Spleen (tissue), 7 donors: ENCODE data around the gene SERAC1.

Experiments
- POLR2AphosphoS5 ChIP-seq, 3 donors: sonication (generic); formaldehyde crosslinking; IDR thresholded peaks; one replicate each; pipeline ENCODE4 v1.5.1; 2017; ENCODE audit warnings: antibody characterized with exemption in 3 of 3
- TF ChIP-seq, protein P1 (sequence below), 11 experiments: fragments of 200-600 bp in 7 of 11; fragments of 450-650 bp in 4 of 11; sonication (generic) in 4 of 11; IDR thresholded peaks in 8 of 11; conservative IDR thresholded peaks in 3 of 11; 1 replicate in 7 of 11; 2 replicates in 4 of 11; pipeline versions ENCODE4 v1.4.0 to v1.8.0; 2016 to 2021; ENCODE audit warnings: antibody characterized with exemption in 11 of 11, inconsistent platforms in 4 of 11, mild to moderate bottlenecking in 1 of 11
- donor health status: DM: no; HTN: no; CAD: no; lungs with moderate emphysema.
- donor health status: DM: no; HTN: no; CAD: no.
- donor health status: DM: no; HTN: no; CAD: no.

DNA sequence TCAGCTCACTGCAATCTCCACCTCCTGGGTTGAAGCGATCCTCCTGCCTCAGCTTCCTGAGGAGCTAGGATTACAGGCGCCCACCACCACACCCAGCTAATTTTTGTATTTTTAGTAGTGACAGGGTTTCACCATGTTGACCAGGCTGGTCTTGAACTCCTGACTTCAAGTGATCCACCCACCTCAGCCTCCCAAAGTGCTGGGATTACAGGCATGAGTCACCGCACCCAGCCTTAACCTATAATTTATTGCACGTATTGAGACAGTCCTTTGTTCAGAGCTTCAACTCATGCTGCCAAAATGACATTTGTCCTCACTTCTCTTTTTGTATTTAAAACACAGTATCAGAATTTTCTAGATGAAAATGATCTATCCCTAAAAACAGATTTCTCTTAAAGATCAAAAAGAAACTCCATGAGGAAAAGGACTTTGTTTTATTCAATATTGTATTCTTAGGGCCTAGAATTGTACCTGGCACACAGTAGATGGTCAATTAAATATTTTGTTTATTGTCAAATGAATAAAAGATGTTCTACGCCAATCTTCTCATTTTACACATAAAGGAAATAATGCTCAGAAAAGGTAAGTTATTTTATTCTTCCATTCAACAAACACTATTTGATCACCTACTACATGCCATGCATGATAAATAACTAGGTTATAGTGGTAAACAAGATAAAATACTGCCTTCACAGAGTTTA lies 10.8 kb downstream of the SERAC1 start:
- TF ChIP-seq POLR2AphosphoS5 (IDR thresholded peaks at IDR 0.05), result no peak
- TF ChIP-seq, protein P1, sequence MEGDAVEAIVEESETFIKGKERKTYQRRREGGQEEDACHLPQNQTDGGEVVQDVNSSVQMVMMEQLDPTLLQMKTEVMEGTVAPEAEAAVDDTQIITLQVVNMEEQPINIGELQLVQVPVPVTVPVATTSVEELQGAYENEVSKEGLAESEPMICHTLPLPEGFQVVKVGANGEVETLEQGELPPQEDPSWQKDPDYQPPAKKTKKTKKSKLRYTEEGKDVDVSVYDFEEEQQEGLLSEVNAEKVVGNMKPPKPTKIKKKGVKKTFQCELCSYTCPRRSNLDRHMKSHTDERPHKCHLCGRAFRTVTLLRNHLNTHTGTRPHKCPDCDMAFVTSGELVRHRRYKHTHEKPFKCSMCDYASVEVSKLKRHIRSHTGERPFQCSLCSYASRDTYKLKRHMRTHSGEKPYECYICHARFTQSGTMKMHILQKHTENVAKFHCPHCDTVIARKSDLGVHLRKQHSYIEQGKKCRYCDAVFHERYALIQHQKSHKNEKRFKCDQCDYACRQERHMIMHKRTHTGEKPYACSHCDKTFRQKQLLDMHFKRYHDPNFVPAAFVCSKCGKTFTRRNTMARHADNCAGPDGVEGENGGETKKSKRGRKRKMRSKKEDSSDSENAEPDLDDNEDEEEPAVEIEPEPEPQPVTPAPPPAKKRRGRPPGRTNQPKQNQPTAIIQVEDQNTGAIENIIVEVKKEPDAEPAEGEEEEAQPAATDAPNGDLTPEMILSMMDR (IDR thresholded peaks at IDR 0.05 in 8 of 11, conservative IDR thresholded peaks at IDR 0.05 in 3 of 11), result no peak
